ENCODE results near the gene PHLPP1.

Gene PHLPP1

GRCh38 chr18:62788876-62789275 lies 73.5 kb downstream of the PHLPP1 start (continued):
- TF ChIP-seq REPIN1 (tag by site-specific recombination; IDR thresholded peaks at IDR 0.05; ENCODE audit: low read depth), result no peak
- TF ChIP-seq ZNF146 (tag by site-specific recombination; IDR thresholded peaks at IDR 0.05), result no peak
- TF ChIP-seq PRDM10 (tag by site-specific recombination; IDR thresholded peaks at IDR 0.05), result no peak; the same call in 1 of the 2 replicates
- TF ChIP-seq ZBTB21 (tag by site-specific recombination; IDR thresholded peaks at IDR 0.05), result peak; percentile 11; the same call in 1 of the 2 replicates
- 0 out of 2 replicates have a peak, but pooled peaks have one; percentile 15 for TF ChIP-seq MZF1 (tag by site-specific recombination; IDR thresholded peaks at IDR 0.05; ENCODE audit: borderline replicate concordance)
- TF ChIP-seq ZSCAN16 (tag by site-specific recombination; IDR thresholded peaks at IDR 0.05), result no peak
- TF ChIP-seq ZNF596 (tag by site-specific recombination; IDR thresholded peaks at IDR 0.05), result peak; percentile 42; the same call in 1 of the 2 replicates
- no peak for TF ChIP-seq KLF17 (tag by site-specific recombination; IDR thresholded peaks at IDR 0.05)
- no peak for TF ChIP-seq ZNF768 (tag by site-specific recombination; IDR thresholded peaks at IDR 0.05)
- TF ChIP-seq ZNF18 (tag by site-specific recombination; IDR thresholded peaks at IDR 0.05), result 0 out of 2 replicates have a peak, but pooled peaks have one; percentile 31
- TF ChIP-seq OVOL3 (tag by site-specific recombination; IDR thresholded peaks at IDR 0.05), result peak; percentile 39; the same call in 1 of the 2 replicates
- peak; percentile 96 for TF ChIP-seq IKZF3 (tag by site-specific recombination; IDR thresholded peaks at IDR 0.05)
- no peak for TF ChIP-seq GLI4 (tag by site-specific recombination; IDR thresholded peaks at IDR 0.05)
- peak; percentile 6; the same call in 1 of the 2 replicates for TF ChIP-seq ATF2 (tag by site-specific recombination; IDR thresholded peaks at IDR 0.05; ENCODE audit: low read depth)
- TF ChIP-seq ZNF701 (tag by site-specific recombination; IDR thresholded peaks at IDR 0.05), result no peak
- TF ChIP-seq INSM2 (tag by site-specific recombination; IDR thresholded peaks at IDR 0.05), result peak; percentile 66; the same call in 1 of the 2 replicates
- TF ChIP-seq ZBTB26 (tag by site-specific recombination; optimal IDR thresholded peaks at IDR 0.05), result no peak
